HepG2 (cell line): ENCODE results near the gene NOC2L. TPM values are rescaled to one million over a fixed set of nuclear protein-coding genes. Genes with fewer than 3 reads are reported as not detected.
"Not testable (repeated sequence)": the region's sequence is repeated elsewhere in the genome, so short reads cannot be mapped to it uniquely, and the experiment has no call there.

Experiments
- ATAC-seq: fragments of 200-7000 bp; cut with Tn5 transposase; 3 replicates; pipeline ENCODE4 v1.9.1; 2020; ENCODE audit warnings: mild to moderate bottlenecking, moderate library complexity
- BruUV-seq: library from RNA; stranded (reverse); fragments of 400-500 nt; replicated peaks from 2 replicates; lab custom pipeline; 2021; lab: Mats Ljungman, UMichigan
- CTCF ChIA-PET: fragments of 300-600 bp; formaldehyde crosslinking; extraction: SDS; loops from one replicate; lab custom pipeline; 2021; ENCODE audit warnings: low total read pairs, inconsistent platforms, low intra/inter-chr PET ratio; lab: Yijun Ruan, JAX
- POLR2A ChIA-PET: fragments of 350-600 bp; sonication (Branson Sonifier 250); formaldehyde crosslinking; loops from one replicate; lab custom pipeline; 2020; ENCODE audit warnings: antibody characterized with exemption, inconsistent platforms; lab: Yijun Ruan, JAX
- DNase-seq: peaks from one replicate; pipeline ENCODE4 v3.0.0-alpha.2; 2015; ENCODE audit warnings: low spot score
- FAIRE-seq: peaks from 3 replicates; lab custom pipeline; 2011; peaks lifted over from hg19 to GRCh38; lab: Jason Lieb, UNC
- H2AFZ ChIP-seq: one replicate; pipeline ENCODE4 v1.6.1; 2011; ENCODE audit warnings: low read length, inconsistent platforms
- H3K27ac ChIP-seq: fragments of 300-600 bp; 3 replicates; pipeline ENCODE4 v1.8.0; 2011; ENCODE audit warnings: mixed run types, mild to moderate bottlenecking, mixed read lengths, low read length, inconsistent platforms; ENCODE audit not compliant: insufficient read depth; ENCODE audit errors: extremely low read length
- H3K27me3 ChIP-seq, 2 experiments: fragments of 200-600 bp in 1 of 2; 2 replicates in 1 of 2; 3 replicates in 1 of 2; pipeline versions ENCODE4 v1.6.0 to v1.8.0; 2011; ENCODE audit warnings: low read length in 2 of 2, mild to moderate bottlenecking in 2 of 2, moderate library complexity in 2 of 2, inconsistent platforms in 1 of 2; ENCODE audit not compliant: insufficient read depth in 2 of 2, control insufficient read depth in 1 of 2
- H3K36me3 ChIP-seq, 2 experiments: fragments of 200-600 bp in 1 of 2; replicated peaks in 1 of 2; 2 replicates in 1 of 2; 3 replicates in 1 of 2; pipeline versions ENCODE4 v1.5.1 to v1.8.0; 2011; ENCODE audit warnings: low read length in 2 of 2, inconsistent platforms in 1 of 2; ENCODE audit not compliant: insufficient read depth in 2 of 2, control insufficient read depth in 1 of 2
- H3K4me1 ChIP-seq: 2 replicates; pipeline ENCODE4 v1.5.1; 2012; ENCODE audit warnings: low read length, inconsistent platforms; ENCODE audit not compliant: insufficient read depth
- H3K4me2 ChIP-seq: 2 replicates; pipeline ENCODE4 v1.6.0; 2011; ENCODE audit warnings: low read depth, low read length, inconsistent platforms
- H3K4me3 ChIP-seq, 3 experiments: fragments of 200-600 bp in 1 of 3; sonication (generic), shearing (Covaris generic) in 1 of 3; replicated peaks in 1 of 3; 2 replicates each; pipeline ENCODE4 v1.5.1; 2011 to 2016; ENCODE audit warnings: low read length in 3 of 3, inconsistent platforms in 2 of 3, low read depth in 2 of 3, mild to moderate bottlenecking in 2 of 3, control low read depth in 1 of 3, mixed read lengths in 1 of 3; ENCODE audit not compliant: insufficient read depth in 1 of 3
- H3K79me2 ChIP-seq: one replicate; pipeline ENCODE4 v1.6.1; 2011; ENCODE audit warnings: low read length, inconsistent platforms; ENCODE audit not compliant: insufficient read depth
- H3K9ac ChIP-seq: 2 replicates; pipeline ENCODE4 v1.6.0; 2011; ENCODE audit warnings: mild to moderate bottlenecking, low read depth, low read length, inconsistent platforms; ENCODE audit not compliant: insufficient read depth
- H3K9me3 ChIP-seq: 2 replicates; pipeline ENCODE4 v1.5.1; 2012; ENCODE audit warnings: mild to moderate bottlenecking, low read length
- H4K20me1 ChIP-seq: 2 replicates; pipeline ENCODE4 v1.6.0; 2011; ENCODE audit warnings: inconsistent platforms, mild to moderate bottlenecking, low read length, moderate library complexity; ENCODE audit not compliant: insufficient read depth
- ELF3 ChIP-seq: IDR thresholded peaks from 2 replicates; pipeline ENCODE4 v1.6.1; 2016; ENCODE audit warnings: missing genetic modification reagents, missing compliant biosample characterization
- MIER2 ChIP-seq: IDR thresholded peaks from 2 replicates; pipeline ENCODE4 v1.6.1; 2016; ENCODE audit warnings: missing biosample characterization, missing genetic modification reagents
- TEAD2 ChIP-seq: sonication (generic); formaldehyde crosslinking; IDR thresholded peaks from 2 replicates; pipeline ENCODE4 v1.9.0; 2021; ENCODE audit warnings: missing genetic modification reagents
- TSC22D2 ChIP-seq: sonication (generic); formaldehyde crosslinking; IDR thresholded peaks from 2 replicates; pipeline ENCODE4 v1.5.1; 2020; ENCODE audit warnings: missing genetic modification reagents, mild to moderate bottlenecking, borderline replicate concordance
- WGBS: methylation state at CpG from one replicate; pipeline ENCODE4 v1.1.6; 2017; ENCODE audit warnings: low lambda C conversion rate; 5-methylcytosine and 5-hydroxymethylcytosine counted together
- in situ Hi-C: cut with HindIII; loops from 2 replicates; pipeline ENCODE4 v1.10.0; 2017; ENCODE audit warnings: low pct_unique_long_range_greater_than_20kb; ENCODE audit not compliant: extremely low pct_ligation_motif_present
- intact Hi-C: fragments of 100-400 bp; cut with micrococcal nuclease; formaldehyde crosslinking; loops from one replicate; pipeline ENCODE4 v1.10.0; 2022; ENCODE audit not compliant: unreplicated experiment
- polyA plus RNA-seq, 8 experiments: library from polyadenylated mRNA; depleted of rRNA in 3 of 8; stranded (reverse) in 7 of 8; unstranded in 1 of 8; fragments of >200 nt; fragmentation: Illumina TruSeq in 4 of 8; extraction: Trizol in 4 of 8; gene quantifications; 2 replicates each; pipeline versions ENCODE4 v1.2.1 to v1.2.3, GENCODE V29; 2011 to 2016; ENCODE audit warnings: low read depth in 4 of 8, missing spikeins in 1 of 8, mixed read lengths in 1 of 8; ENCODE audit not compliant: insufficient read depth in 1 of 8
- total RNA-seq, 5 experiments: library from RNA; depleted of rRNA; stranded (reverse); fragments of >200 nt; fragmentation: Illumina TruSeq; extraction: Trizol; gene quantifications; 2 replicates each; pipeline ENCODE4 v1.2.3, GENCODE V29; 2016; ENCODE audit warnings: low read depth in 1 of 5

NOC2L gene
- total and polyA plus RNA-seq, 2 of the 13 experiments (the other 11 are each of a cell fraction or from before 2014, with no cell fraction given): 32.0 to 103 TPM

DNA sequence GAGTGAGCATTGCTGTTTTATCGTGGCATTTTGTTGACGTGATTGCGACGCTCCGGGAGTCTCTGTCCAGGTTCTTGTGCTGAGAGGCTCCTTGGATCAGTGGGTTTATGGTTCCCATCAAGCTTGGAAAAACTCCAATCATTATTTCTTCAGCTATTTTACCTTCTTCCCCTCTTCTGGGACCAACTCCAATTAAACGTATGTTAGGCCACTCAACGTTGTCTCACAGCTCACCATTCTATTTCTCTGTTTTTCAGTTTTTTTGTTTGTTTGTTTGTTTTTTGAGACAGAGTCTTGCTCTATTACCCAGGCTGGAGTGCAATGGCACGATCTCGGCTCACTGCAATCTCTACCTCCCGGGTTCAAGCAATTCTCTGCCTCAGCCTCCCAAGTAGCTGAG is 32.8 kb upstream of the NOC2L start:
- H3K4me1 ChIP-seq: peaks cover 21% of the 10 kb centered on the region
- H3K79me2 ChIP-seq: no peaks in the 10 kb centered on the region
- ChIA-PET POLR2A (no interaction called here), CTCF (no interaction called here)
- WGBS: 90% methylated on average over 10 of the region's 10 CpGs
- FAIRE-seq: no peak
- H3K9ac ChIP-seq: no peak overlapping the region
- H3K9me3 ChIP-seq: peaks cover 6% of the 10 kb centered on the region
- intact Hi-C loops (no loop called here), in situ Hi-C loops (no loop called here)
- H3K27ac ChIP-seq: no peak overlapping the region
- no peak overlapping the region for H3K4me2 ChIP-seq
- no peak for ATAC-seq
- H3K27me3 ChIP-seq: peaks cover 0 to 9% of the 10 kb centered on the region in 2 experiments; a peak in 2 of 5 replicates
- H2AFZ ChIP-seq: no peak overlapping the region
- TF ChIP-seq TSC22D2 (CRISPR knock-in tag): no peak
- no peak for TF ChIP-seq TEAD2 (CRISPR knock-in tag)
- no peak for TF ChIP-seq MIER2 (CRISPR knock-in tag)
- no peak for TF ChIP-seq ELF3 (CRISPR knock-in tag)
- no TSS peak for BruUV-seq
- no peaks in the 10 kb centered on the region for H4K20me1 ChIP-seq
- DNase-seq: no peak
- H3K4me3 ChIP-seq: no peak overlapping the region
- H3K36me3 ChIP-seq: no peaks in the 10 kb centered on the region

DNA sequence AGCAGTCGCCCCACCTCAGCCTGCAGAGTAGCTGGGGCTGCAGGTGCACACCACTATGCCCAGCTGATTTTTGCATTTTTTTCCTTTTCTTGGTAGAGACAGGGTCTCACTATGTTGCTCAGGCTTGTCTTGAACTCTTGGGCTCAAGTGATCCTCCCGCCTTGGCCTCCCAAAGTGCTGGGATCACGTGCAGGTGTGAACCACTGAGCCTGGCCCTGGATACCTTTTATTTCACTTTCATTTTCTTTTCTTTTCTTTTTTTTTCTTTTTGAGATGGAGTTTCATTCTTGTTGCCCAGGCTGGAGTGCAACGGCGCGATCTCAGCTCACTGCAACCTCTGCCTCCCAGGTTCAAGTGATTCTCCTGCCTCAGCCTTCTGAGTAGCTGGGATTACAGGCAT is 32.2 kb upstream of the NOC2L start:
- ATAC-seq, in situ Hi-C loops, H3K9ac ChIP-seq, H3K9me3 ChIP-seq, H3K79me2 ChIP-seq, CTCF ChIA-PET, POLR2A ChIA-PET, H4K20me1 ChIP-seq, DNase-seq, H2AFZ ChIP-seq, BruUV-seq, H3K36me3 ChIP-seq, FAIRE-seq, intact Hi-C loops, H3K4me2 ChIP-seq, H3K4me3 ChIP-seq, H3K27ac ChIP-seq: not testable (repeated sequence)
- H3K27me3 ChIP-seq: peaks cover 0 to 13% of the 10 kb centered on the region in 2 experiments; a peak in 3 of 5 replicates
- peaks cover 15% of the 10 kb centered on the region for H3K4me1 ChIP-seq
- WGBS: 81% methylated on average over 6 of the region's 6 CpGs

GRCh38 chr1:988061-988460 is 29.0 kb upstream of the NOC2L start:
- ATAC-seq, H3K4me2 ChIP-seq, H3K9me3 ChIP-seq, H2AFZ ChIP-seq, H3K79me2 ChIP-seq, H3K9ac ChIP-seq, in situ Hi-C loops, H4K20me1 ChIP-seq, DNase-seq, H3K27ac ChIP-seq, H3K4me1 ChIP-seq, H3K36me3 ChIP-seq, BruUV-seq, H3K4me3 ChIP-seq, CTCF ChIA-PET, POLR2A ChIA-PET, FAIRE-seq: not testable (repeated sequence)
- H3K27me3 ChIP-seq: peaks cover 5 to 26% of the 10 kb centered on the region in 2 experiments
- intact Hi-C loops: loop anchor here (5.0 kb wide), 1 partner anchor 824 kb away; no protein-coding TSS in a partner anchor
- WGBS: 48% methylated on average over 5 of the region's 5 CpGs
